ENCODE measurements around the gene GRIP2.

Gene GRIP2

DNA sequence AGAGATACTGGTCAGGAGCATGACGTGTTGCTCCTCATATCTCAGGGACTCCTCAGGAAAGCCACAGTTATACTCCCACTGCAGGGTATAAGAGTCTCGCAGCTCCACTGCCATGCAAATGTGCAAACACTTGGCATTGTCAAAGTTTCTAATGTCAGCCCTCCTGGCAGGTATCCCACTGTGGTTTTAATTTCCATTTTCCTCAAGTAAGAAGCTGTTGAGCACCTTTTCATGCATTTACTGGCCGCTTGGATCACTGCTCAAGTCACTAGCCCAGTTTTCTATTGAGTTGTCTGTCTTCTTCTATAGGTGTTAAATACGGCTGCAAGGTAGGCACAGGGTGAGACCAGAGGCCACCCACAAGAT, 41.9 kb upstream of the GRIP2 start:
- no peak for TF ChIP-seq CTCF (IDR thresholded peaks at IDR 0.05; ENCODE audit: low read depth, low read length)
- Histone ChIP-seq H3K9me3 (no peaks in the 10 kb centered on the region), H3K36me3 (no peaks in the 10 kb centered on the region), H3K27me3 (no peaks in the 10 kb centered on the region), H3K4me1 (no peaks in the 10 kb centered on the region), H3K4me3 (ENCODE audit: low read depth, low read length) (no peak overlapping the region)
- no peak for DNase-seq

GRCh38 chr3:14581334-14582044, 41.3 kb upstream of the GRIP2 start:
- Histone ChIP-seq H3K36me3 (no peaks in the 10 kb centered on the region), H3K4me3 (ENCODE audit: low read depth, low read length) (no peak overlapping the region), H3K27me3 (no peaks in the 10 kb centered on the region), H3K4me1 (no peaks in the 10 kb centered on the region), H3K9me3 (no peaks in the 10 kb centered on the region)
- no peak for DNase-seq
- TF ChIP-seq CTCF (IDR thresholded peaks at IDR 0.05; ENCODE audit: low read depth, low read length) = no peak

GRCh38 chr3:14577897-14578296, 37.8 kb upstream of the GRIP2 start:
- TF ChIP-seq CTCF (IDR thresholded peaks at IDR 0.05; ENCODE audit: low read depth, low read length) = no peak
- H3K4me1 ChIP-seq = no peaks in the 10 kb centered on the region
- H3K27me3 ChIP-seq = no peaks in the 10 kb centered on the region
- DNase-seq = no peak
- H3K36me3 ChIP-seq = no peaks in the 10 kb centered on the region
- H3K9me3 ChIP-seq = no peaks in the 10 kb centered on the region
- no peak overlapping the region for H3K4me3 ChIP-seq (ENCODE audit: low read depth, low read length)

DNA sequence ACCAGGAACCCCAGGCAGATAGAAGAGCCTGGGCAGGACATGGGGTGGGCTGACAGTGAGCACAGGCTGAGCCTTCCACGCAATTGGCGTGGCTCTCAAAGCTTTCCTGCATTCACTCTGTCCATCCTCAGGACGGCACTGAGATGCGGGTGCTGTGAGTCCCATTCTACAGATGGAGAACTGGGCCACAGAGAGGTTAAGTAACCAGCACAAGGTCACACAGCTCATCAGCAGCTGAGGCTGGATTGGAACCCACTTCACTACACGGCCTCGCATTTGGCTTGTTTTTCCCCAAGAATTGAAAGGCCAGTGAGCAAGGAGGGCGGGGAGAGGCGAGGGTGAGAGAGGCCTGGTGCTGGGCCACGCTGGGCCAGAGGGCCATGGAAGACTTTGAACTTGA, 36.0 kb upstream of the GRIP2 start:
- no peak for TF ChIP-seq CTCF (IDR thresholded peaks at IDR 0.05; ENCODE audit: low read depth, low read length)
- H3K36me3 ChIP-seq = no peaks in the 10 kb centered on the region
- H3K4me3 ChIP-seq (ENCODE audit: low read depth, low read length) = no peak overlapping the region
- no peak for DNase-seq
- H3K9me3 ChIP-seq = no peaks in the 10 kb centered on the region
- H3K4me1 ChIP-seq = no peaks in the 10 kb centered on the region
- H3K27me3 ChIP-seq = no peaks in the 10 kb centered on the region

GRCh38 chr3:14574183-14574582, 34.0 kb upstream of the GRIP2 start:
- TF ChIP-seq CTCF (IDR thresholded peaks at IDR 0.05; ENCODE audit: low read depth, low read length) = no peak
- Histone ChIP-seq H3K27me3 (no peaks in the 10 kb centered on the region), H3K4me1 (no peaks in the 10 kb centered on the region), H3K36me3 (no peaks in the 10 kb centered on the region), H3K4me3 (ENCODE audit: low read depth, low read length) (no peak overlapping the region), H3K9me3 (no peaks in the 10 kb centered on the region)
- no peak for DNase-seq

DNA sequence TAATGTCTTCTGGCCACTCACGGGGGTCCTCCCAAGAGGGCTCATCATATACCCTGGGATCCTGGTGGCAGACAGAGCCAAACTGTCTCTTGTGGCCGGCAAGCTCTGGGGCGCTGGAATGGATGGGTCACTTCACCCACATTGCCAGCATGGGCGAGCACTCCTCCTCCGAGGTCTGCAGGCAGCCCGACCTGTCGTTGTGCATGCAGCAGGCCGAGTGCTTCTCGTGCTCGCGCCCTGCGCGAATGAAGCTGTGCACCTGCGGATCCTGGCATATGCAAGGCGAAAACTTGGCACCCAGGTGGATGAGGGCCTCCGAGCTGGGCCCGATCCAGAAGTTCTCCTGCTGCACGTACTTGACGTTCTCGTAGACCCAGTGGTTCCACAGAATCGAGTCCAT, 33.6 kb upstream of the GRIP2 start:
- Histone ChIP-seq H3K4me3 (ENCODE audit: low read depth, low read length) (no peak overlapping the region), H3K36me3 (no peaks in the 10 kb centered on the region), H3K4me1 (no peaks in the 10 kb centered on the region), H3K9me3 (no peaks in the 10 kb centered on the region), H3K27me3 (no peaks in the 10 kb centered on the region)
- no peak for DNase-seq
- no peak for TF ChIP-seq CTCF (IDR thresholded peaks at IDR 0.05; ENCODE audit: low read depth, low read length)
